Daoy (cell line): ENCODE data around the gene MITF. TPM values are rescaled to one million over a fixed set of nuclear protein-coding genes. Genes with fewer than 3 reads are reported as not detected.
A peak's percentile ranks its signal among the peaks of the same experiment; 100 is the strongest.
"Not testable (repeated sequence)": the region's sequence is repeated elsewhere in the genome, so short reads cannot be mapped to it uniquely, and the experiment has no call there.

ENCODE experiments used
- DNase-seq: peaks from one replicate; pipeline ENCODE4 v3.0.0-alpha.2; 2015; ENCODE audit warnings: low read depth
- total RNA-seq: library from RNA; depleted of rRNA; stranded (reverse); fragments of >200 nt; shearing (Covaris generic); gene quantifications from 2 replicates; pipeline ENCODE4 v1.2.3, GENCODE V29; 2014

Gene MITF
- total RNA-seq, 1 experiment from 2014 or later: 3.6 TPM

DNA sequence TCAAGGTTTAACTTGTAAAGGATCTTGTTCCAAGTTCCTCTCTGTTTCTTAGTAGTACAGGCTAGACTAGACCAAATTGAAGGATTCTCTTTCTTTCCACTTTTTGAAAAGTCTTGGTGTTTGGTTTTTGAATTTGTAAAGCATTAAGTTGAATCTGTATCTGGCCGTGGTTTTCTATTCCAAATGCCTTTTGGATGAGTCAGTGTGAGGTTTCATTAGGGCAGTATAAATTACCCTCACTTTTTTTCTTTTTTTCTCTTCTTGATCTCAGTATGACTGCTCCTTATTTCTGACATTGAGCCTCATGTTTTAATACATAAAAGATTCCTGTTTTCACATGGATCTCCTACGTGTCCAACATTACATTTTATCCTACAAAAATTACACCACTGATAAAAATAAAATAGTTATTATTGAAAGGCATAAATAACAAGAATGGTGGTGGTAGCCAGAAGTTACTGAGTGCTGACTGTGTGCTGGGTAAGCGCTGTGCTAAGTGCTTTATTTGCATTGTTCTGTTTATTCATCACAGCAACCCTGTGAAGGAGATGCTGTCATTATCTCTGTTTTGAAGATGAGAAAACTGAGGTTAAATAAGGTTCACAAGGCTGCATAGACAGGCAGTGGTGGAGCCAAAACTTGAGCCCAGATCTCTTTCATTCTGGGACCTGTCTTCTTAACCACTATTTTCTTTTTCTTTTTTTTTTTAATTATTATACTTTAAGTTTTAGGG is 48.3 kb downstream of the MITF start:
- DNase-seq: peak; percentile 62

DNA sequence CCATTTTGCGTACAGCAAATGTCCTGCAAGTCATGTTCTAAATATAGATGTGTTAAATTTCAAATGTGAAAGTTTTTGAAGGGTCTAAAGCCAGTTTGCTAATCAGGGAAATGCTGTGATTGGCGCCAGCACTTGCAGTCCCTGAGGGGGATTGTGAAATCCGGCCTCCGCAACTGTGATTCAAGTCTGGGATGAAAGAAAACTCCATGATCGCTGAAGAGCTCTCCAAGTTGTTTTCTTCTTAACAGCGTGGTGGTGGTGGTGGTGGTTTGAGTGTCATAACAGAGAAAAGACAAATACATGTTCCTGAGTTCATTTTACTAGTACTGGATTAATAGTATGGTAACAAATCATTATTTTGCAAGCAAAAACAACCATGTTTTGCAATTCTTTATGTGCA is 51.8 kb downstream of the MITF start:
- DNase-seq: peak; percentile 34

DNA sequence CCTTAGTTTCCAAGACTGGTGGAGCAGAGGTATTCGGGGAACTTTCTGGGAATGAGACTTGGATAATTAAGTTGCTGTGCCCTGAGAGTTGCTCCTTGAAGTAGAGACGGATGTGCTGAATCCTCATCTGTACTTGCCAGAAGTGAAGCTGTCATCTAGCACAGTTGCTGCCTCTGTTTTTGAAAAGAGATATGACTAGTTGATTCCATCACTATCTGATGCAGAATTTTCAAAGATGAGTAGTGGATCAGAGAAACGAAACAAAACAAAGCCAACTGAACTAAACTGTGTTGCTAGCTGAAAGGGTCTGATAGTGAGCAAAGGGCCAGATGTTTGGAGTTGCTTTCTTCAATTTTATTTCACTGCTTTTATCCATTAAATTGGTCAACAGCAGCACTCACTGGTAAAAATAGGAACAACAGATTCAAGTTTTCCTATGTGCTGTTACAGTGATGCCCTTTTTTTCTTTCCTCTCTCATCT is 52.7 kb downstream of the MITF start:
- peak; percentile 17 for DNase-seq

DNA sequence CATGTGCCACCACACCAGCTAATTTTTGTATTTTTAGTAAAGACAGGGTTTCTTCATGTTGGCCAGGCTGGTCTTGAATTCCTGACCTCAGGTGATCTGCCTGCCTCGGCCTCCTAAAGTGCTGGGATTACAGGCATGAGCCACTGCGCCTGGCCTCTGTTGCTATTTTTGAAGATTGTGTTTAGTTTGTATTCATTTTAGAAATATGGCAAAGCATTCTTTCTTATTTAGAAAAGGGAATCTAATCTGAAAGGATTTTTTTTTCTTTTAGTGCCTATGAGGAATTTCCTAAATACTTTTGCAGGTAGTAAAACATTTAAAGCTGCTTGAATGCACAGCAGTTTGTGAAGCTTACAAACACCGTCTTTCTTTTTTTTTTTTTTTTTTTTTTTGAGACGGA is 56.9 kb downstream of the MITF start:
- DNase-seq: not testable (repeated sequence)

DNA sequence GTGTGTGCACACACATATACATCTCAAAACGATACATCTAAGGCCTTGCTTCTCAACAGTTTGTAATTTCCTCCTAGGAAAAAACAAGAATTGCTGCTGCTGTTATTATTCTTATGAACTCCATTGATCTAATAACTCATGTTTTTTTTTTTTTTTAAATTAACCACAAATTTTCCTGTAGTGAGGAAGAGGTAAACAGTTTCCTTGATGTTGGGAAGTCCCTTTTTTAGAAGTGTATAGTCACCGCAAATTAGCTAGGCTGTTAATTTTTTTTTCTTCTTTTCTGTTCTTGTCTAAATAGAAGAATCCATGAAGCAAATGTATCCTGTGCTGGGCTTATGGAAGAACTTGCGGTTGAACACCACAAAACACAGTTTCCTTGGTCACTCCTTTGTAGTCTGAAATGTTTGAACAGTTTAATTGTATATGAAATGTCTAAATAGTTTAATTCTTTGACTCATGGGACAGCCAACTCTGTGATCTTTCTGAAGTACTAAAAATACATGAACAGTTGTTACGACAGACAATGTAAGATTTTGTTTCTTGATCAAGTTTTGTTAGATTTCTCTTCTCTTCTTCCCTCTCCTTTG is 64.5 kb downstream of the MITF start:
- no peak for DNase-seq

DNA sequence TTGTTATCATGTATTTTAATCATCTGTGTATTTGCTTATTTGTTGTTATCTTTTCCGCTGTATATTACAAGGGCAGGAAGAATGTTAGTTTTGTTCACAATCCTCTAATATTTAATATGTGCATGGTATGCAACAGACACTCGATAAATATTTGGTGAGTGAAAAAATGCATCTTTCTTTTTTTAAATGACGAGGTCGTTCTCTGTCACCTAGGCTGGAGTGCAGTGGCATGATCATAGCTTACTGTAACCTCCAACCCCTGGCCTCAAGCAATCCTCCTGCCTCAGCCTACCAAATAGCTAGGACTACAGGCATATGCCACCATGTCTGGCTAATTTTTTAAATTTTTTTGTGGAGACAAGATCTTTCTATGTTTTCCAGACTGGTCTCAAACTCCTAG is 66.2 kb downstream of the MITF start:
- DNase-seq: no peak

DNA sequence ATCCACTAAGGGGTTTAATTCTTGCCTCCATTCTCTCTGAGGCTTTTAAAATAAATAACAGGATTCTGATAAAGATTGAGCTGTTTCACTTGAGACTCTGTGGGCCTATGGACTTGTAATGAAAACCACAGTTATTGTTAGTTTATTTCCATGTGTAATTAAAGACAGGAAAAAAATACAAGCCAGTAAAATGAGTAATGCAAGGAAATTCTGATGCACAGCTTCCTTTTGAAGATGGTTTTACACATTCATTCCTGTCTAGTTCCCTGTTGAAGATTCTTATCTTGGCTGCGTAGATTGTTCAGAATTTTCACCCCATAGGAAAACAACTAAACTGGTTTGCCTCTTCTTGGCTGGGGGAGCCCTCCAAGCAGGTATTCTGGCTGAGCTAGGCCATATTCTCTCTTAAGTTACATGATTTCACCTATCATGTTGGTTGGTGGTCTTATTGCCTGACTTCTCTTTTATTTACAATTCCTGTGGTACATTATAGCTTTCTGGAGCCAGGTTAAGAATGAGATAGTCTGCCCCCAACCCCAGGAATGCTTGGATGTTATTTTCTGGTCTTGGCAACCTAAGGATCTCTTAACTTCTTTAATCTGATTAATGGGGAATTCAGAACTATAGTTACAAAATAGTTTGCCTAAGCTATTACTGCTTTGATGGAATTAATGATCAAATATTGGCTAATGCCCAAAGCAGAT is 67.6 kb downstream of the MITF start:
- DNase-seq: peak; percentile 33

DNA sequence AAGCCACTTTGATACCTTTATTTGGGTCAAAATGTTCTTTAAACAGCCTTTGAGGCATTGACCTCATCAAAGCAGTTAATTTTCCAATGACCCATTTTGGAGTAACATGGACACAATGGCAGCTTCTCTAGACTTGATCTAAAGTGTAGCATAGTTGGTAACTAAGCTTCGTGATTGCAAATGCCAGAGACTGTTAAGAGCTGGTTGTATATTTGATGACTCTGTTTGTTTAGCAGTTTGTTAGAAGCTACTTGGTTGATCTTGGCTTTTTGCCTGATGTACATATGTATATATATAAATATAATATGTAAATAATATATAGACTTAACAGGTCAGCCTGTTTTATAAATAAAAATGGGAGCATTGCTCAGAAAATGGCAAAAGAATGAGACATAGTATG is 68.4 kb downstream of the MITF start:
- no peak for DNase-seq

DNA sequence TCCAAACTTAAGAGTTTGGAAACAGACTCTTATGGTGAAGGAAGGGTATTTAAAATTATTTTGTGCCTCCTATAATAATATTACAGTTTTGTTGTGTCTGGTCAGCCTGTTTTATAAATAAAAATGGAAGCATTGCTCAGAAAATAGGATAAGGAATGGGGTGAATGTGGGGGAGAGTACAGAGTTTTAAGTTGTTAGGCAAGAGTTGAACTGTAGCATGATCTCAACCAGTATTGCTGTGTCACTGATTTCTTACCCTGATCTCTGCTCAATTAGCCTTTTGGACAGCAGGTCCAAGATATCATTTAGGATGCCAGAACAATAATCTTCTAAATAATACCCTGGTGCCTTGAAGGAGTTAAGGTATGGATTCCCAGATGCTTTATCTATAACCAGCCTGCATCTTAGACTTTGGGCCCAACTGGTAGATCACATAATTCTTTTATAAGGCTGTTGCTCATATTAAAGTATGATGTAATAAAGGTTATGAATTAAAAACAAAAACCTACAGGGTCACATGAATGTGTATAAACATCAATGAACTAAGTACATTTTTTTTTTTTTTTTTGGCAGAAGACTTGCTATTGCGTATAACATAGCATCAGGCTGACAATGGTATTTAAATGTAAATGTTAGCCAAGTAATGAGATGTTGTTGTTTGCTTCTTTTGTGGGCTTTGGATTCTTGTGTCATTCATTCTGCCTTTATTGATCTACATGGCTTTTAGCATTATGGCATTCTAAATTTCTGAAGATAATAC is 70.0 kb downstream of the MITF start:
- no peak for DNase-seq

DNA sequence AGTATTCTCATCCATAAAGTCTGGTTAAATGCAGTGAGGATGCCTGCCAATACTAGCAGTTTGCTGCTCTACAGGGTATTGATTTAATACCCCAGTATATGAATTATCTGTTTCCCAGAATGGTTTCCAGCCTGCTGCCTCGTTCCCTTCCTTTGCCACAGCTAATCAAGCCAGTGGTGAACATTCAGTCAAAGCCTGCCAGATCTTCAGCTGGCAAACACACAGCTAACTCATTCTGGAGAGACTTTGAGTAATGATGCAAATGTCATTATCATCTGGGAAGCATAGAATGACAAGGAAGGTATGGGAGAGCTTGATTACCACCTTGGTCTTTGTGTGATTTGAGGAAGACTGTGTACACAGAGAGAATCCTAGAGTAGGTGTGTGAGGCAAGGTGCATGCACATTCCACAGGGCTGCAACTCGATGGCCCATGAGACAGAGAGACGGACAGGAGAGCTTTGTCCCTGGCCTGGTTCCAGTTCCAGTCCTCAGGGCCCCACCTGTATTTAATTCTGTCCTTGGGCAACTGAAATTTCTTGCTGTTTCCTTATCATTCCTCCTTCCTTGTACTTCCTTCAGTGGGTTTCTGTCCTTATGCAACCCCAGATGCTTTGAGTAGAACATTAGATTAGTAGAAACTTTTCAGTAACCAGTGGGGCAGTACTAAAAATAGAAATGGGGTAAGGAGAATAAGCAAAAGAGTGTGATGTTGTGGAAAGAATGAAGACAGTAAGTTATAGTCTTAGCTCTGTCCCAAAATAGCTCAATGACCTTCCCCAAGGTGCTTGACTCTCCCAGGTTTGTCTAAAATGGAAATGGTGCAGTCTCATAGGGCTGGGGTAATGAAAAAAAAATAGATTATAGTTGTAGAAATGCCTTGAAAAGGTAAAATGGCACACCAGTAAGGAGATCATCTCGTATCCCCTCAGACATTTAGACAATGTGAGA is 72.5 kb downstream of the MITF start:
- no peak for DNase-seq

DNA sequence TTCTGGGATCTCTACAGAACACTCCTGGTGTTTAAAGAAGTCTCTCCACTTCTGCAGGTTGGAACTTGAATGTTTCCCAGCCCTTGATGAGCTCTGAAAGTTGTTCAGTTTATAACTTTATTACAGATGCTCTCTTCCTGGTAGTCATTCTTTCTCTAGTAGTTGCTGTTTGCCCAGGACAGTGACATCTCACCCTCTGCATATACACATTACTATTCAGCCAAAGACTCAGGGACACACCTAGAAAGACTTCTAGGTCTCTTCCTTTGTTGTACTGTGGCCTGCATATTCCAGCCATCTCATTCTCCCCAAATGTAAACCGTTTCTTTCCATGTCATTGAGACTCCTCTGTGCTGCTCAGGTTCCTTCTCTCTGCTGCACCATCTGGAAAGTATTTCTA is 76.7 kb downstream of the MITF start:
- no peak for DNase-seq

DNA sequence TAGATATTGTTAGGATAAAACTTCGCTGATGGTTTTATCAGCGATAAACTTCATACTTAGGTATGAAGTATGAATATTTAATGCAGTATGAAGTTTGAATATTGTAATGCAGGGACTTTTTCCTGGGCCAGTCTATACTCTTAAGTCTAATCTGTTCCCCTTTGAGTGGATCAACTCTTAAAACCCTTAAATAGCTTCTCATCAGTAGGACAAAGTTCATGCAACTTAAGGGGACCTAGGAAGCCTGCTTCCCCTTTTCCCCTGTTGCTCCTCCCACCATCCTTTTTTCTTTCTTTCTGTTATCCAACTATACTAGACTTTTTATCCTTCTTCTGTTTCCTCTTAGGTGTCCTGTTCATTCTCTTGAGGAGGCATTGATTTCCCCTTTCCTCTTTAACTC is 78.7 kb downstream of the MITF start:
- no peak for DNase-seq

DNA sequence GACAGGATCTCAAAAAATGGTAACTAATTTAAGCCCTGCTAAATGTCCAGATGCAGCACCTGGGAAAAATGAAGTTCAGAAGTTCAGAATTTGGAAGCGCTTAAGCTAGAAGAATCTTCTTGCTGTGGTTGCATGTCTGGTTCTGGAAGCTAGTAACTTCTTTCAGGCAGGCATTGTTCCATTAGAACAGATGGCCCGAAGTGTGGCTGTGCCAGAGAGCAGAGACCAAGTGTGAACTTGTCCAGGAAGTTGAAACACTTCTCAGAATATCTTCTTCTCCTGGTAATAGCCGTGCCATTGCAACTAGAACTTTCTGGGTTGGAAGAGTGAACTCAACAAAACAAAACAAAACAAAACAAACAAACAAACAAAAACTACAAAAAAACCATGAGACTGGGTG is 80.0 kb downstream of the MITF start:
- DNase-seq: no peak

DNA sequence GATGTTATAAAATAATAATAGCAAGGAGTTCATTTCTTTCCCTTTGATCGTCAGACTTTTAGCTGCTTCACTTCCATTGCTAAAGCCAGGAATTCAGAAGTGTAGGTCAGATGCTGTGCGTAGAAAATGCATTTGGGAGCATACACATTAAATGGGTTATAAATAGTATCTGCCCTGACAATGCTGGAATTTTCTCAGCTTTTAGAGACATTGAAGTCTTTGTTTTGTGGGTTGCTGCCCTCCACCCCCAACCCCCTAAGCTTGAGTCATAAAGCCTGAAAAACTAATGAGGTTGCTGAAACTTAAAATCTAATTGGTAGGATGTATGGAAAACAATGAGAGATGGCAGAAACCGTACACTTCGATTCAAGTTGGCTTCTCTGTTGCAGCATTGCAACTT is 81.9 kb downstream of the MITF start:
- no peak for DNase-seq

DNA sequence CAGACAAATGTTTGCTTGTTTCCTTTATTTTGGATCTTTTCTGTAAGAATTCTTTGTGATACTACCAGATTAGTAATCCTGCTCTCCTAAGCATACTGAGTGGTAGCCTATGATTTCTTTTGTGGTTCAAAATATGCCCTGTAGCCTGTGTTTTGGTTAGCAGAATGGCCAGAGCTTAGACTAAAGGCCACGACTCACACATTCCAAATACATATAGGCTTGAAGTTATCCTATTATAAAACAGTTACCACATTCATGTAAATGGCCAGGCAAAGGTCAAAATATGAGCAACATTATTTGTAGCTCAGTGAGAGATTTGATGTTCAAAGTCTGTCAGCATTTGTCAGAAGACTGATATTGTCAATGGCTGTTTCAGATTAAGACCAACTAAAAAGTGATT is 84.5 kb downstream of the MITF start:
- no peak for DNase-seq

DNA sequence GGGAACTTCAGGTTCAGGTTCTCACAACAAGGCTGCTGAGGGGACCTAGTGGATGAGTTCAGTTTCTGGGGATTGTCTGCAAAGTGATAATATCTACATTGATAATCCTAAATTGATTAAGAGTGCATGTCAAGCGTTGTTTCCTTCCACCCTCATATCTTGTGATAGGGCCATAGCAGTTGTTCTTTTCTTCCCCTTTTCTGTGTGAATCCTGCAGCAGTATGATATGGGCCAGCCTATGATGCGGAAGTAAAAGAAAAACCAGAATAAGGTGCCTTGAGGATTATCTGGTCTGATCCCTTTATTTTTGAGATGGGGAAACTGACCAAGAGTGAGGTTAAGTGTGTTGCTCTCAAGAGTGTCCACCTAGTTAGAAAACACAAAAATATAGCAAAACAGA is 86.2 kb downstream of the MITF start:
- no peak for DNase-seq

DNA sequence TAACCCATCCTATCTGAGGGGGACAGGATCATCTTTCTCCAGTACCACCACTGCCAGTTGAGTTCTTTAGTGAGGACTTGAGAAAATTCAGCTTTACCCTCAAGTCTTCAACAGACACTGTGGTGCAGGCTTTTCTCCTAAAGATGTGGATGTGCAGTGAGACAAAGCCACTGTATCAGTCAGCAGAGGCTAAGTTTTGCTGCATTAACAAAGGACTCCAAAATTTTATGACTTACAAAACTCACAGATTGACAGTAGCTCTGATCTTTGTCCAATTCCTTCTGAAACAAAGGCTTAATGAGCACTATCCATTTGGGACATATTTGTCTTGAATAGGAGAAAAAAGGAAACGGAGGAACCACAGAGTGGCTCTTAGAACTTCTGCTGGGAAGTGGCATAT is 87.9 kb downstream of the MITF start:
- no peak for DNase-seq

DNA sequence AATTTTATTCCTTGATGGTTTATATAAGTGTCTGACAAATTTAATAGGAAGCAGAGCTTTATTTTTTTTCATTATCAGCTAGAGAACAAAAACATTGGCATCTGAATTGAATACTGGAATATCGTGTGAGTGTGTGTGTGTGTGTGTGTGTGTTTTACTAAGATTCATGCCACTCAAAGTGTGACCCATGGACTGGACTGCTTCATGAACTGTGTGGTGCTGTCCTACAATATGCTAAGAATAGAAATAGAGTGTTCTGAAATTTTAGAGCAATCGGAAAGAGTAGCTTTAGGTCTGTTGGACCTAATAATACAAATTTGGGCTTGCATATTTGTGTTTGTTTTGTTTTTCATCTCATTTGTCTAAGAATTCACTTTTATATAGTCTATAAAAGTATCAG is 89.6 kb downstream of the MITF start:
- no peak for DNase-seq

DNA sequence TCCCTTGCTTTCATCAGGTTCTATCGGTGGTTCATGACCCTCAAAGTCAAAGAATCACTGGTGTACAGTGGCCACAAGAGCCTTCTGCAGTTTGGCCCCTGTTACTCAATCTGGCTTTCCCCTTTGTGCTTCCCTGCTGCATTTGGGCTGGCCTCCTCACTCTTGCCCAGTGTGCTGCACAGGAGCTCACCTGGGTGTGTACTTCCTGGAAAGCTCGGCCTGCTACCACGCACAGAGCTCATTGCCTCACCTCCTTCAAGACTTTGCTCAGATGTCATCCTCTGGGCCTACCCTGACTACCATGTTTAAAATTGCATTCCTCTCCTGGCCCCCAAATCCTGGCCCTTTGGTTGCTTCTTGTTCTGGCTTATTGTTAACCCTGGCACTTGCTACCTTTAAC is 90.9 kb downstream of the MITF start:
- no peak for DNase-seq

DNA sequence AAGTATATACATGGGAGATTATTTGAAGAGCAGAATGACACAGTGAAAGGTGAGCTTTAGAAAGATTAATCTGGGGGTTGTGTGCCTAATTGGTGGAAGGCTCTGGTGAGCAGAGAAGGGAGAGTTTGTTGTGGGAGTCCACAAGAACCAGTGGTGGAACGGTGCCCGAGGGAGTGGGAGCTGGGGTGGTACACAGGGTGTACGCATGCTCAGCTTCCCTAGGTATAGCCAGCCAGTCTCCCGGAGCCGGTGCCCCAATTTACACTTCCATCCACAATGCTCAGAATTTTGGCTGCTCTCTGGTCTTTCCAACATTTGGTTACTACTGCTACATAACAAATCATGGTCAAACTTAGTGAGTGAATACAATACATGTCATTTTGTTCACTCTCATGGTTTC is 92.5 kb downstream of the MITF start:
- no peak for DNase-seq

DNA sequence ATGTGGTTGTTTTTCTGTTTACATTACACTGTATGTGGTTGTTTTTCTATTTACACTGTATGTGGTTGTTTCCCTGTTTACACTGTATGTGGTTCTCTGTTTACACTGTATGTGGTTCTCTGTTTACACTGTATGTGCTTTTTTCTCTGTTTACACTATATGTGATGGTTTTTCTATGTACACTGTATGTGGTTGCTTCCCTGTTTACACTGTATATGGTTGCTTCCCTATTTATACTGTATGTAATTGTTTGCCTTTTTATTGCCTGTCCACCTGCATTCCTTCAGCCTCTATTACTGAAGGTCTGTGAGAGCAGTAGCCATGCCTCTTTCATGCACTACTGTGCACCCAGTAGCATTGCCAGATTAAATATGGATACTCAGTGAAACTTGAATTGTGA is 94.3 kb downstream of the MITF start:
- no peak for DNase-seq
